ENCODE results near the gene ZBTB6. TPM values are rescaled to one million over a fixed set of nuclear protein-coding genes. Genes with fewer than 3 reads are reported as not detected.

Gene ZBTB6
- polyA plus RNA-seq, 12 donors = 9.0 to 13.7 (median 12.0) TPM; not detected in 1

Other genes starting within 250 kb of the ZBTB6 start
- not detected for gene OR1L3, start 238.2 kb downstream of the ZBTB6 start, polyA plus RNA-seq (ENCODE audit: insufficient read length in 12 of 12)
- gene OR1L4, start 189.3 kb downstream of the ZBTB6 start, polyA plus RNA-seq (ENCODE audit: insufficient read length in 12 of 12) = not detected
- not detected for gene OR1L6, start 171.0 kb downstream of the ZBTB6 start, polyA plus RNA-seq (ENCODE audit: insufficient read length in 12 of 12)
- gene OR5C1, start 124.4 kb downstream of the ZBTB6 start, polyA plus RNA-seq (ENCODE audit: insufficient read length in 12 of 12) = not detected
- not detected for gene OR1K1, start 113.2 kb downstream of the ZBTB6 start, polyA plus RNA-seq (ENCODE audit: insufficient read length in 12 of 12)
- gene PDCL, start 84.7 kb downstream of the ZBTB6 start, polyA plus RNA-seq (ENCODE audit: insufficient read length in 12 of 12) = 10 to 100 TPM in 11 of 12 donors, not detected in 1; 16.1 to 29.0 (median 21.0) TPM
- 10 to 100 TPM in 11 of 12 donors, not detected in 1; 30.4 to 42.4 (median 32.0) TPM for gene RC3H2, start 8.0 kb downstream of the ZBTB6 start, polyA plus RNA-seq (ENCODE audit: insufficient read length in 12 of 12)
- gene ZBTB26, start 18.2 kb upstream of the ZBTB6 start, polyA plus RNA-seq (ENCODE audit: insufficient read length in 12 of 12) = 10 to 100 TPM in 7 of 12 donors, 1 to 10 TPM in 4, not detected in 1; 8.8 to 11.3 (median 10.6) TPM
- 10 to 100 TPM in 11 of 12 donors, not detected in 1; 20.9 to 63.0 (median 39.2) TPM for gene RABGAP1, start 27.7 kb upstream of the ZBTB6 start, polyA plus RNA-seq (ENCODE audit: insufficient read length in 12 of 12)
- under 1 TPM in 7 of 12 donors, not detected in 5; 0.14 to 0.77 (median 0.33) TPM for gene GPR21, start 120.3 kb upstream of the ZBTB6 start, polyA plus RNA-seq (ENCODE audit: insufficient read length in 12 of 12)